Vagina (tissue), 2 donors: ENCODE data around the gene KRT16. TPM values are rescaled to one million over a fixed set of nuclear protein-coding genes. Genes with fewer than 3 reads are reported as not detected.
"Not testable (repeated sequence)": the region's sequence is repeated elsewhere in the genome, so short reads cannot be mapped to it uniquely, and the experiment has no call there.

Experiments used
- DNase-seq, 2 donors: peaks; one replicate each; pipeline ENCODE4 v3.0.0-alpha.2; 2017; ENCODE audit errors: extremely low spot score in 2 of 2
- H3K27ac ChIP-seq: fragments of 200-600 bp; sonication (generic); one replicate; pipeline ENCODE4 v1.5.1; 2019
- H3K27me3 ChIP-seq: fragments of 200-600 bp; sonication (generic); one replicate; pipeline ENCODE4 v1.5.1; 2019
- H3K36me3 ChIP-seq, 2 donors: fragments of 200-600 bp; sonication (generic); one replicate each; pipeline ENCODE4 v1.5.1; 2017 to 2019
- H3K4me1 ChIP-seq: fragments of 200-600 bp; sonication (generic); one replicate; pipeline ENCODE4 v1.5.1; 2019
- H3K4me3 ChIP-seq, 2 donors: fragments of 200-600 bp; sonication (generic); 1 replicate in 1 of 2; 2 replicates in 1 of 2; pipeline ENCODE4 v1.5.1; 2016 to 2019
- H3K9me3 ChIP-seq: fragments of 200-600 bp; sonication (generic); one replicate; pipeline ENCODE4 v1.5.1; 2019
- POLR2A ChIP-seq, 2 donors: fragments of 450-650 bp; IDR thresholded peaks; one replicate each; pipeline ENCODE4 v1.6.1; 2017; ENCODE audit warnings: antibody characterized with exemption in 2 of 2, mild to moderate bottlenecking in 2 of 2, moderate library complexity in 2 of 2
- POLR2AphosphoS5 ChIP-seq, 2 donors: sonication (generic); formaldehyde crosslinking; IDR thresholded peaks; one replicate each; pipeline ENCODE4 v1.9.0; 2017; ENCODE audit warnings: antibody characterized with exemption in 2 of 2, mild to moderate bottlenecking in 2 of 2, low read depth in 1 of 2; ENCODE audit not compliant: insufficient read depth in 1 of 2
- intact Hi-C: fragments of 100-400 bp; cut with DNase I; formaldehyde crosslinking; loops from one replicate; pipeline ENCODE4 v1.15.1; 2023
- total RNA-seq: library from RNA; depleted of rRNA; stranded (reverse); fragments of >200 nt; gene quantifications from one replicate; pipeline ENCODE4 v1.2.3, GENCODE V29; 2016
- TF ChIP-seq, protein P1 (sequence below), 3 experiments: fragments of 450-650 bp in 2 of 3; fragments of 200-600 bp in 1 of 3; sonication (generic) in 1 of 3; IDR thresholded peaks; one replicate each; pipeline ENCODE4 v1.5.1; 2017 to 2019; ENCODE audit warnings: antibody characterized with exemption in 3 of 3, mild to moderate bottlenecking in 2 of 3, moderate library complexity in 2 of 3

Gene KRT16
- total RNA-seq, 1 donor from 2014 or later: 872 TPM

DNA sequence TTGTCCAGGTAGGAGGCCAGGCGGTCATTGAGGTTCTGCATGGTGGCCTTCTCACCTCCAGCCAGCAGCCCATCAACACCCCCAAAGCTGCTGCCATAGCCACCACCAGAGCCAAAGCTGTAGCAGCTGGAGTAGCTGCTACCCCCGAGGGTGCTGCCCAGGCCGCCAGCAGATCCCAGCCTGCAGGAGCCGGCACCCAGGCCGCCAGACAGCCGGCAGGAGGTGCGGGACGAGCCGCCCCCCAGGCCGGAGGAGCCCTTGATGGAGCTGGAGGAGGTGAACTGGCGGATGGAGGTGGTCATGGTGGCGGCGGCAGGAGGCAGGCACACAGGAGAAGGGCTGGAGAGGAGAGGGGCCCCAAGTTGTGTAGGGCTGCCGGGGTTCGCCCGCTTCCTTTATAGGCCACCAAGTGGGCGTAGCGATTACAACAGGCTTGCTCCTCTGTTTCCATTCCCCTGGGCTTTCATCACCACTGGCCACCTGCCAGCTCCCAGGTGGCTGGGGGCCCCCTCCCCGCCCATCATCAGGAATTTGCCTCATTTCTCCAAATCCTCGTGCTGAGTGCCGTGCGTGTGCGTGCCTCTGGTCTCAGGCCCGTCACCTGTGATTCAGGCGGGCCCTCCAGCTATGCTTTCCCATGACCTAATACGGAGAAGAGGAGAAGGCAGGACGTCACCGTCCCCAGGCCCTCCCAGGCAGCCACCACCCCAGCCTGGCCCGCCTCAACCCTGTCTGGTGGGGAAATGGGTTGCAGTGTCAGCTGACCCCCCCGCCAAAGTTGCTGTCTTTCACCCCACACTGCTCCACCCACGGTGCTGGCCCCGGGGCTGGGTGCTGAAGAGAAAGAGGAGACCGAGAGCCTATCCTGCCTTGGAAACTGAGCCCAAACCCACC, 11.9 kb upstream of the KRT16 start, which contains the start of gene KRT17:
Gene KRT17 (minus strand): TSS at position 368 of the 894 bp plus-strand sequence. CDS start 66 bp downstream, at position 302.
- TF ChIP-seq, protein P1, sequence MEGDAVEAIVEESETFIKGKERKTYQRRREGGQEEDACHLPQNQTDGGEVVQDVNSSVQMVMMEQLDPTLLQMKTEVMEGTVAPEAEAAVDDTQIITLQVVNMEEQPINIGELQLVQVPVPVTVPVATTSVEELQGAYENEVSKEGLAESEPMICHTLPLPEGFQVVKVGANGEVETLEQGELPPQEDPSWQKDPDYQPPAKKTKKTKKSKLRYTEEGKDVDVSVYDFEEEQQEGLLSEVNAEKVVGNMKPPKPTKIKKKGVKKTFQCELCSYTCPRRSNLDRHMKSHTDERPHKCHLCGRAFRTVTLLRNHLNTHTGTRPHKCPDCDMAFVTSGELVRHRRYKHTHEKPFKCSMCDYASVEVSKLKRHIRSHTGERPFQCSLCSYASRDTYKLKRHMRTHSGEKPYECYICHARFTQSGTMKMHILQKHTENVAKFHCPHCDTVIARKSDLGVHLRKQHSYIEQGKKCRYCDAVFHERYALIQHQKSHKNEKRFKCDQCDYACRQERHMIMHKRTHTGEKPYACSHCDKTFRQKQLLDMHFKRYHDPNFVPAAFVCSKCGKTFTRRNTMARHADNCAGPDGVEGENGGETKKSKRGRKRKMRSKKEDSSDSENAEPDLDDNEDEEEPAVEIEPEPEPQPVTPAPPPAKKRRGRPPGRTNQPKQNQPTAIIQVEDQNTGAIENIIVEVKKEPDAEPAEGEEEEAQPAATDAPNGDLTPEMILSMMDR (IDR thresholded peaks at IDR 0.05): no peak
- TF ChIP-seq POLR2AphosphoS5 (IDR thresholded peaks at IDR 0.05; ENCODE audit: insufficient read depth in 1 of 2, low read depth in 1 of 2) (no peak), POLR2A (IDR thresholded peaks at IDR 0.05) (no peak)
- no peak for DNase-seq
- Histone ChIP-seq H3K27ac (peak within 1 kb of the TSS; percentile 57), H3K4me1 (peaks cover 46% of the 10 kb centered on the region), H3K4me3 (peak within 1 kb of the TSS in 1 of 2 donors; percentile 6), H3K27me3 (no peaks in the 10 kb centered on the region), H3K36me3 (no peaks in the 10 kb centered on the region), H3K9me3 (no peaks in the 10 kb centered on the region)
- intact Hi-C loops: no loop called here

DNA sequence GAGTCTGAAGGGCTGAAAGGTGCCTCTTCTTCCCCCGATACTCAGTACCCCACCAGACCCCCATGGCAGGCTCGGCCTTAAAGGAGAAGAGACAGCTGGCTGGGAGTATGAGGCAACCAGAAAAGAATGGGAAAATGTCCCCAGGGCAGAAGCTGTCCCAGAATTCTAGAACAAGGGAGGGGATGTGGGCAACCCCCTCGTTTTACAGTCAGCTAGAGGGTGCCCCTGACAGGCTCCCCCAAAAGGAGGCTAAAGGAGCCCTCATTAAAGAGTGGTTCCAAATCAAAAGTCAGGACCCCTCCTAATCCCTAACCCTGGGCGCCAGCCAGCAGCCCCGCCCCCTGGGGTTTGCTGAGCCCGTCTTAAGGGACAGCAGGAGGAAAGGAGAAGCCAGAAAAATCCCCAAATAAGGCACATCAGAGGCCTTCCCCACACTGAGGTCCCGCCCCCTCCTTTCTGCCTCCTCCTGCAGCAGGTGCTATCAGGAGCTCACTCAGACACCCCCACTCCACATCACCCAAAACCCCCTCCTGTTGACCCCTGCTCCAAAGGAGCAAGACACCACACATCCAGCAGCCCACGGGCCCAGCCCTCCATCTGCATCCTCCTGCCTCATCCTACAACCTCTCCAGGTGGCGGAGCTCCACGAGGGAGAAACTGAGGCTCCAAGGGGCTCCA, 10.8 kb upstream of the KRT16 start:
- Histone ChIP-seq H3K4me3 (peak overlapping the region in 1 of 2 donors; percentile 6), H3K4me1 (peaks cover 46% of the 10 kb centered on the region), H3K27ac (peak overlapping the region; percentile 57)
- intact Hi-C loops, H3K9me3 ChIP-seq, H3K27me3 ChIP-seq, DNase-seq, H3K36me3 ChIP-seq: not testable (repeated sequence)

DNA sequence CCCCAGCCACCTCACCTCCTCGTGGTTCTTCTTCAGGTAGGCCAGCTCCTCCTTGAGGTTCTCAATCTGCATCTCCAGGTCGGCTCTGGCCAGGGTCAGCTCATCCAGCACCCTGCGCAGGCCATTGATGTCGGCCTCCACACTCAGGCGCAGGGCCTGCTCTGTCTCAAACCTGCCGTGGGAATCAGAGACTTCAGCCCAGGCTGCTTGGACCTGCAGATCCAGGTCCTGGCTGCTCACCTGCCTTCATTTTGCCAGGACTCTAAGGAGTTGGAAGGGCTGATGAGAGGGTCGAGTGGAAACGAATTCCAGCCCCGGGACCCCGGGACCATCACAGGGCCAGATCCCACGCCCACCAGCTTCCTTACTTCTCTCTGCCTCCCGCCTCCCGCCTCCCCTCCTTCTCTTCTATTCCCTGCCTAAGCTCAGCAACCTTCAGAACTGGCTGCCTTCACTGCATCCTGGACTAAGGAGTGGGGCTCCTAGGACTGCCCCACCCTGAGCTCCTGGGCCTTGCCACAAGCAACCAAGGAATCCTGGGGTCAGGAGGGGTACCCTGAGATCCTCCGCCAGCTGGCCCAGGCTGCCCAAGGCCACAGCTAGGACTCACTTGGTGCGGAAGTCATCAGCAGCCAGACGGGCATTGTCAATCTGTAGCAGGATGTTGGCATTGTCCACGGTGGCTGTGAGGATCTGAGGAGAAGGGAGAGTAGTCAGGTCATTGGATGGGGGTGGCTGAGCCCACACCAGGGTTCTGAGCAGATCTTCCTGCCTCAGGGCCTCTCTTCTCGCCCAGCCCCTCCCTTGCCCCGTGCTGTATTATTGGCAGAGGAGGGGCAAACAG, 10.0 kb upstream of the KRT16 start:
- DNase-seq, H3K27me3 ChIP-seq, H3K9me3 ChIP-seq, H3K36me3 ChIP-seq, intact Hi-C loops: not testable (repeated sequence)
- H3K4me3 ChIP-seq: peak overlapping the region in 1 of 2 donors; percentile 6
- peak overlapping the region; percentile 57 for H3K27ac ChIP-seq
- peaks cover 46% of the 10 kb centered on the region for H3K4me1 ChIP-seq

DNA sequence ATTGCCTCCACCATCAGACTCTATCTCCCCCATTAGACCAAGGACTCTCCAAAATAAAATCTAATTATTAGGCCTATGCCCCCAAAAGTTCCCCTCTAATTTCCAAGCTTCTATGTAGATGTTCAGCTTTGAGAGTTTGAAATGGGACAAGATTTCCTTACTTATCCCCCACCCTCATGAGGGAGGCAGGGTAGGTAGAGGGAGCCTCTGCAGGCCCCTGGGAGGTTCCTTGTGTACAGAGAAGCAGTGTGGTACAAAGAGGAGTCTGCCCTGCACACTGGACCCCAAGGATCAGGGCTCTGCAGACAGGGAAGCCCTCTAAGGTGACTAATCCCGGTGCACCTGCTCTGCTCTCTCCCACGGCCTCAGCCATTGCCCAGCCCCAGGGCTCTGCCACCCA, 9.3 kb upstream of the KRT16 start:
- Histone ChIP-seq H3K27ac (no peak overlapping the region), H3K36me3 (no peaks in the 10 kb centered on the region), H3K4me1 (peaks cover 46% of the 10 kb centered on the region), H3K9me3 (no peaks in the 10 kb centered on the region), H3K4me3 (no peak overlapping the region), H3K27me3 (no peaks in the 10 kb centered on the region)
- intact Hi-C loops: no loop called here
- no peak for TF ChIP-seq POLR2AphosphoS5 (IDR thresholded peaks at IDR 0.05; ENCODE audit: insufficient read depth in 1 of 2, low read depth in 1 of 2)
- TF ChIP-seq, protein P1 (IDR thresholded peaks at IDR 0.05): no peak
- no peak for DNase-seq

DNA sequence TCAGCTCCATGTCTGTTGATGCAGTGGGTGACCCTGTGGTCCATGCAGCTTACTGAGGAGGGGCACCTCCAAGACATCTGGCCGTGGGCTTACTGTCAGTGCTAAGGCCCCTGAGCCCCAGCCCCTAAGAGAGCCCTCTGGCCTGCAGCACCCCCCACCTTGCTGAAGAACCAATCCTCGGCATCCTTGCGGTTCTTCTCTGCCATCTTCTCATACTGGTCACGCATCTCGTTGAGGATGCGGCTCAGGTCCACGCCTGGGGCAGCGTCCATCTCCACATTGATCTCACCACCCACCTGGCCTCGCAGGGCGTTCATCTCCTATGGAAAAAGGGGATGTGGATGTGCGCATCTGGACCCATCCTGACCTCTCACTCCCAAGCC, 8.9 kb upstream of the KRT16 start:
- H3K9me3 ChIP-seq, H3K27me3 ChIP-seq, intact Hi-C loops, H3K4me3 ChIP-seq, DNase-seq, H3K36me3 ChIP-seq: not testable (repeated sequence)
- Histone ChIP-seq H3K27ac (peak overlapping the region; percentile 53), H3K4me1 (peaks cover 46% of the 10 kb centered on the region)

DNA sequence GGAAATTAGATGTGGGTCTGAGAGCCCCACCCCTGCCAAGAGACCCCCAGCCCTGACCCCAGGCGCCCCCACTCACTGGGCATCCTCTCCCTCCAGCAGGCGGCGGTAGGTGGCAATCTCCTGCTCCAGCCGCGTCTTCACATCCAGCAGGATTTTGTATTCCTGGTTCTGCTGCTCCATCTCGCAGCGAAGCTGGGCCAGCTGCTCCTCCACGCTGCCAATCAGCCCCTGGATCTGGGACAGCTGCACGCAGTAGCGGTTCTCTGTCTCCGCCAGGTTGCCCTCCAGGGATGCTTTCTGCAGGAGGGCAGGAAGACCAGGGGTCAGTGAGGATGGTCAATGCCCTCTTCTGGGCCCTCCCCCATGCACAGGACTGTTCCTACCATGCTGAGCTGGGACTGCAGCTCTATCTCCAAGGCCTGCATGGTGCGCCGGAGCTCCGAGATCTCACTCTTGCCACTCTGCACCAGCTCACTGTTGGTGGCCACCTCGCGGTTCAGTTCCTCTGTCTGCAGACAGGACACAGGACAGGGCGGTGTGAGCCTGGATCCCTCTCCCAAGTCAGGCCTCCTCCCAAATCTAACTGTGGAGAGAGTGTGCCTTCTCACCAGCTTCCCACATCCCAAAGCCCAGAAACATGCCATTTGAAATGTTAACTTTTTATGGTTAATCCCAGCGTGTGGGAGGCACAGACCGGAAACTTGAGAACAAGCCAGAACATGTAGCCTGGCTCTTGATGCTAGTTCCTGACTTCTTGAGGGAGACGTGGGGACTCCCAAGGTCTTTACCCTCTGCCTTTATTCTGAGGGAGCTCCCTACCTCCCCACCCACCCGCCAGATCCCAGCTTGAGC, 8.2 kb upstream of the KRT16 start:
- H3K4me1 ChIP-seq: peaks cover 46% of the 10 kb centered on the region
- intact Hi-C loops: no loop called here
- H3K27me3 ChIP-seq: no peaks in the 10 kb centered on the region
- no peaks in the 10 kb centered on the region for H3K9me3 ChIP-seq
- no peak overlapping the region for H3K4me3 ChIP-seq
- no peak for TF ChIP-seq POLR2A (IDR thresholded peaks at IDR 0.05)
- peak in 1 of 2 donors; percentile 9 for TF ChIP-seq POLR2AphosphoS5 (IDR thresholded peaks at IDR 0.05; ENCODE audit: insufficient read depth in 1 of 2, low read depth in 1 of 2)
- DNase-seq: no peak
- peak overlapping the region; percentile 53 for H3K27ac ChIP-seq
- no peaks in the 10 kb centered on the region for H3K36me3 ChIP-seq

DNA sequence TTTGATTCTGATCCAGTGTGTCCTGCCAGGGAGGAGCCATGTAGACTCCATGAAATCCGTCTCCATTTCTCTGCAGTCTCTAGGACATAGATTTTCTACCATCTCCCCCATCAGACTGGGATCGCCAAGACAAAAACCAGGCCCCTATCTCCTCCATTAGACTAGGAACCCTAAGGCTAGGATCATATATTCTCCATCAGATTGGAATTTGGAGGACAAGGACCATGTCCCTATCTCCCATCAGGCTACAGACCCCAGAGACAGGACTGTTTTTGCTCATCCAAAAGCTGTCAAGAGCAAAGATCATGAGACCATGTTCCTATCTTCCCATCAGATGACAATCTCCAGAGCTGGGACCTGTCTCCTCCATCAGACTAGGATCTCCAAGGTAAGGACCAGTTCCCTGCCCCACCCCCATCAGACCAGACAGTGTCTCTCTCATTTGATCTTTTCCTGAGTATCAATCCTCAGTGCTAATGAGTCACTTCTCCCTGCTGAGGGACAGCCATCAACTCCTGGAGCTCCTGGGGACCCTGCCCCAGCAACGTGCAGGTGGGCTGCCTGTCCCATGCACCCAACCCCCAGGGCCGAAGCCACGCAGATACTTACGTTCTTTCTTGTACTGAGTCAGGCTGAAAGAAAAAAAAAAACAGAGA, 7.5 kb upstream of the KRT16 start:
- H3K4me1 ChIP-seq: peaks cover 40% of the 10 kb centered on the region
- H3K27me3 ChIP-seq, H3K27ac ChIP-seq, H3K4me3 ChIP-seq, intact Hi-C loops, DNase-seq, H3K36me3 ChIP-seq, H3K9me3 ChIP-seq: not testable (repeated sequence)
